Activated T-helper 1 cell treated with Interleukin-2 at 50 U/mL for 16 hours (primary cell): ENCODE results near the gene HSD17B14.
A peak's percentile ranks its signal among the peaks of the same experiment; 100 is the strongest.
"Not testable (repeated sequence)": the region's sequence is repeated elsewhere in the genome, so short reads cannot be mapped to it uniquely, and the experiment has no call there.

Experiments used
- DNase-seq: peaks from one replicate; pipeline ENCODE4 v3.0.0-alpha.2; 2020; ENCODE audit warnings: low read depth

The HSD17B14 gene

GRCh38 chr19:48796298-48797083, 39.8 kb downstream of the HSD17B14 start:
- no peak for DNase-seq

DNA sequence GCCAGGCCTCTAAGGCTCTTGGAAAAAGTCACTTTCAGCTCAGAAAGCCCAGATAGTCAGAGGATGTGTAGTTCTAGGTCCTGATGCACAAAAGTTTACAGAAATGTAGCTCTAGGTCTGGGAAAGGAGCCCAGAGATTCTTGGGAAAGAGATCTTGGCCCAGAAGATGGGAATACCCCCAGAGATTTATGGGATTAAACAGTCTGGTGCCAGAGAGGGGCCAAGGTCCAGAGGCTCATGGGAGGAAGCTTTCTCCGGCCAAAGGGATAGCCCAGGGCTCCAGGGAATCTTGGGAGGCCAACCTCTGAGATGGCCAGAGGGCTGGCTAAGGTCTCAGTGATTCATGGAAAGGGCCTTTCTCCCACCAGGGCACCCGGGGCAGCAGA, 40.6 kb downstream of the HSD17B14 start:
- DNase-seq = no peak

DNA sequence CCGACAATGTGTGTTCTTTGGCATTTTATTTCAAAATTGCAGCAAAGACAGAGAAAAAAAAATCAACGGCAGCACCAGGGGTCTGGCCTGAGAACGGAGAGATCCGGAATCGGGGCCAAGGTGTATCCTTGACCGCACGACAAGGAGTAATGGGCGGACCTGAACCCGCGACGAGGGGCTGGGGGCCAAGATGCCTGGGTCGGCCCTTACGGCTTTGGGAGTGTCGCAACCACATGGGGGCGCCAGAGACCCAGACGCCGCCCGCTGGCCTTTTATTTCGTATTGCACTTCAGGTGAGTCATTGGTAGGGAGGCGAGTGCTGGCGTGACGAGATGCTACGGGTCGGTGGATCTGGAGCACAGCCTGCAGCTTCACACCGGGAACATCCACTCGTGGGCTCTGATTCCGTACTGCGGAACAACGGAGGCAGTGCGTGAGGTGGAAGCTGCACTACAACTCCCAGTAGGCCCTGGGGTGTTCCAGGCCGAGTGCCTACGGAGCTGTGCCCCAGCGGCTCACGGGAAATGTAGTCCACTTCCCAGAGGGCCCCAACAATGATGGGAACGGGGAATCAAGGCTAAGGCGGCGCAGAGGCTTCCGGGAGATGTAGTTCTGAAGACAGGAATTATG, 41.1 kb downstream of the HSD17B14 start:
- peak; percentile 70 for DNase-seq

GRCh38 chr19:48794291-48794690, 42.0 kb downstream of the HSD17B14 start:
- no peak for DNase-seq

DNA sequence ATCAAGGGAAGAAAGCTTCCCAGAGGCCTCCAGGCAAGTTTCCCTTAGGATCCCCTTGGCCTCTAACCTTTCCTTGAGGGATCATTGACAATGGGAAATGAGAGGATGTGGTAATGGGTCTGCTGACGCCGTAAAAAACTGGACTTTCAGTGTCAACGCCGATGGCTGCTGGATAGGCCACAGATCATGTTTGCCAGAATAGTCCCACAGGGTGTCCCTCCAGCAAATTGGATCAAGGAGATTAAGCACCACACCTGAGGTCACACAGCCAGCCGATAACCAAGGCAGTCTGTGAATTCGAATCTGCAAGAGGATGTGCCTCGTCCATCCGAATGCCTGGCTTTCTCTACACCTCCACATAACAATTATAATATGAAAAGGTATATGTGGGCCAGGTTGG, 43.0 kb downstream of the HSD17B14 start:
- DNase-seq = no peak

GRCh38 chr19:48787331-48787730, 49.0 kb downstream of the HSD17B14 start:
- not testable (repeated sequence) for DNase-seq

DNA sequence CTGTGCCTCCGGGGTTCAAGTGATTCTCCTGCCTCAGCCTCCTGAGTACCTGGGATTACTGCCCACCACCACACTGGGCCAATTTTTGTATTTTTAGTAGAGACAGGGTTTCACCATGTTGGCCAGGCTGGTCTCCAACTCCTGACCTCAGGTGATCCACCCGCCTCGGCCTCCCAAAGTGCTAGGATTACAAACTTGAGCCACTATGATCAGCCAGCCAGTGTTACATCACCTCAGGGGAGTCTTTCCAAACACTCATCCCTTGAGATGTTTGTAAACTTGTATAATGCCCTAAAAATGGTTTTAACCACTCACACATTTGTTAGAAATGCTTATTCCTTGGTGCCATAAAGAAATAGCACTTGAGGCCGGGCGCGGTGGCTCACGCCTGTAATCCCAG, 49.9 kb downstream of the HSD17B14 start:
- not testable (repeated sequence) for DNase-seq

- no peak for DNase-seq
These were observed 51.8 kb downstream of the HSD17B14 start for GRCh38 chr19:48784527-48784926.

DNA sequence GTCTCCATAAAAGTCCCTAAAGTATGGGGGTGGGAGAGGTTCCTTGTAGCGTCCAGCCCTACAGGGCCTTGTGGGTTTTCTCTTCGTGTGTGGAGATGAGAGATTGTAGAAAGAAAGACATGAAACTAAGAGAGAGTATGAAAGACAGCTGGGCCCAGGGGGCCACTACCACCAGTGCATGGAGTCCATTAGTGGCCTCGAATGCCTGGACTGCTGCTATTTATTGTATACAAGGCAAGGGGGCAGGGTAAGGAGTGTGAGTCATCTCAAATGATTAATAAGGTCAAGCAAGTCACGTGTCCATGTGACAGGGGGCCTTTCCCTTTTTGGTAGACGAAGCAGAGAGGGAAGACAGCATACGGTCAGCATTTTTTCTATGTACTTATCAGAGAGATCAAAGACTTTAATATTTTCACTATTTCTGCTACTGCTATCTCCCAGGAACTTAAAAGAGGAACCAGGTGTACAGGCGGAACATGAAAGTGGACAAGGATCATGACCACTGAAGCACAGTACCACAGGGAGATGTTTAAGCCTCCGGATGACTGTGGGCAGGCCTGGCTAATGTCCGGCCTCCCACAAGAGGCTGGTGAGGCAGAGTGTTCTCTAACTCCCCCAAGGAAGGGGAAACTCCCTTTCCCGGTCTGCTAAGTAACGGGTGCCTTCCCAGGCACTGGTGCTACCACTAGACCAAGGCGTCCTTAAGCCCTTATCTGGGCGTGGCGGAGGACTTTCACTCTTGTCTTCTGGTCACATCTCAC, 55.5 kb downstream of the HSD17B14 start:
- DNase-seq = no peak

GRCh38 chr19:48779636-48780035, 56.7 kb downstream of the HSD17B14 start:
- no peak for DNase-seq

- DNase-seq = no peak
These were observed 58.6 kb downstream of the HSD17B14 start for GRCh38 chr19:48777720-48778119.

DNA sequence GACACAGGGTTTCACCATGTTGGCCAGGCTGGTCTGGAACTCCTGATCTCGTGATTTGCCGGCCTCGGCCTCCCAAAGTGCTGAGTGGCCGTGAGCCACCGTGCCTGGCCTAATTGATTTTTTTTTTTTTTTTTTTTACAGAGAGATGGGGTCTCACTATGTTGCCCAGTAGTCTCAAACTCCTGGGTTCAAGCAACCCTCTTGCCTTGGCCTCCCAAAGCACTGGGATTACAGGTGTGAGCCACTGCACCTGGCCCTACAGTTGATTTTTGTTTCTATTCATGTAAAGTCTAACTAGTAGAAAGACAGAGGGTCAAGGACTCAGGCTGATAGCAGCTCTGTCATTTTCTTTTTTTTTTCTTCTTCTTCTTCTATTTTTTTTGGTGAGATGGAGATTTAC, 59.2 kb downstream of the HSD17B14 start:
- DNase-seq = no peak

DNA sequence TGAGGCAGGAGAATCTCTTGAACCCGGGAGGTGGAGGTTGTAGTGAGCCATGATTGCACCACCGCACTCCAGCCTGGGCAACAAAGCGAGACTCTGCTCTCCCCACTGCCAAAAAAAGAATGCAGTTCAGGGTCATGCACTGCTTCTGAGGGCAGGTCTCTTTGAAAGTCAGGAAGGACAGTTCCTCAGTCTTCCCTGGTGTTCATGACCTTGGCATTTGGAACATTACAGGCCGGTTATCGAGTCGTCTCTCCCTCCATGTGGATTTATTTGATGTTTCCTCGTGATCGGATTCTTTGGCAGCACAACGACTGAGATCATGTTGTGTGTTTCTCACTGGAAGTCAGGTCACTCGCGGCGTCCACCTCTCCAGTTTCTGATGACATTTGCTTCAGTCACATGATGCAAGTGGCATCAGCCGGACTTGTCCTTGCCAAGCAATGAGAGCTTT, 63.8 kb downstream of the HSD17B14 start:
- no peak for DNase-seq

DNA sequence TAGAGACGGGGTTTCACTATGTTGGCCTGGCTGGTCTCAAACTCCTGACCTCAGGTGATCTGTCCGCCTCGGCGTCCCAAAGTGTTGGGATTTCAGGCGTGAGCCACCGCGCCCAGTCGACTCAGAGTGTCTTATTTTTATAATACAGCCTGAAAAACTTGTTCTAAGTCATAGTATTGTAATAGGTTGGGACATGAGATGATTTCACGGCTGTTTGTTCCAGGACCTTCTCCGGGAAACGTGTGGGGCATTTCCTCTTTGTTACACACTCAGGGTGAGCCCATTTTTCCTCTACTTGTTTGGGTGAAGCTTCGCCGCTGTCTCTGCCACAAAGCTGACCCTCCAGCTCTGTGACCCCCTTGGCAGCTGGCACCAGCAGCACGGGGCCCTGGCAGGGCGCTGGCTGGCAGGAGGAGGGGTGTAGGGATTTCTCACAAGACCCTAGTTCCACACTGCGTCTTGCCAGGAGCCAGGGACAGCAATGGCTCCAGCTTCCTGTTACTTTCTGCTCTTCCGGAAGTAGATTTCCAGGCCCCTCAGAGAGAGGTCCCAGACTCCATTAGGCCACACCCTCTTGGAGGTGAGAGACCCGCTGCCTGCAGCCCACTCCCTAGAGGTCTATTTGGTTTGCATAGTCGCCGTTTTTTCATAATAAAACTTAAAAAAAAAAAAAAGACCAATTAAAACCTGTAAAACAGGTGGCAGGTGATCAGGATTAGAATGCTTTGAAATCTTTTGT, 65.4 kb downstream of the HSD17B14 start:
- DNase-seq = no peak

GRCh38 chr19:48770266-48770665, 66.0 kb downstream of the HSD17B14 start:
- DNase-seq = no peak

DNA sequence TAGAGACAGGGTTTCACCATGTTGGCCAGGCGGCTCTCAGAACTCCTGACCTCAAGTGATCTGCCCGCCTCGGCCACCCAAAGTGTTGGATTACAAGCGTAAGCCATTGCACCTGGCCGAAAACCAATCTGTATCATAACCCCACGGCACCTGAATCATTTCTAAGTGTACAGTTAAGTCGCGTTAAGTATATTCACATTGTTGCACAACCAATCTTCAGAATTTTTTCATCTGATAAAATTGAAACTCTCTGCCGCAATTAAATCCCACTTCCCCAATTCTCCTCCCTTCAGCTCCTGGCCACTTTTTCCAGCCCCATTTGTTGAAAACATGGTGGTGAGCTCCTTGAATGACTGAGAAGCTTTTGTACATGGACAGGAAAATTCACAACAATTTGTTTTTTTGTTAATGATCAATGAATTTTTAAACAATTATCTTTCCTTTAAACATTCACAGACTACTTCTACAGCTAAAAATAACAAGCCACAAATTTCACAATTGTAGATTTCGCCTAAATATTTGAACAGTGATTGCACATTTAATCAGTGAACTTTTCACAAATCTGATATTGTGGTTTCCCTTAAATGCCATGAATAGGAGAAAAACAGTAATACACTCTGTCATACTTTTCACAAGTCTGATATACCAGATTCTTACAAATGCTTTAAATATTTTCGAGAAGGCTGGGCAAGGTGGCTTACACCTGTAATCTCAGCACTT, 67.1 kb downstream of the HSD17B14 start:
- DNase-seq = no peak

DNA sequence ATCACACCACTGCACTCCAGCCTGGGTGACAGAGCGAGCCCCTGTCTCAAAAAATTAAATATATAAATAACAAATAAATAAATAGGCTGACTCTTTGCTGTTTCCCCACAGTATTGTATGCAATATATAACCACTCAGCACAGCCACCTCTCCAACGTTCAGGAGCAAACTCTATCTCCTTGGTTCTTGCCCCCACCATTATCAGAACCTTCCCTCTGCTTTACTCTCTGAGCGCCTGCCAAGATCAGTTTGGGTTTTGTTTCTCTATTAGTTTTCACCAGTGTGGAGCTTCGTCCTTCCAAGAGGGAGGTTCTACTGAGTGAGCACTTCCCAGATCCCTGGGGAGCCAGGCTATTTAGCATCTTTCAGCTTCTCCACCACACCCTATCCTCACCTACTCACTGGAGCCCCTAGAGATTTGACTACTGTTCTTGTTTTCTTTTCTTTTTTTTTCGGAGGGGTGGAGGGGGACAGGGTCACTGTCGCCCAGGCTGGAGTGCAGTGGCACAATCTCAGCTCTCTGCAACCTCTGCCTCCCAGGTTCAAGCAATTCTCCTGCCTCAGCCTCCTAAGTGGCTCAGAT, 68.0 kb downstream of the HSD17B14 start:
- not testable (repeated sequence) for DNase-seq

DNA sequence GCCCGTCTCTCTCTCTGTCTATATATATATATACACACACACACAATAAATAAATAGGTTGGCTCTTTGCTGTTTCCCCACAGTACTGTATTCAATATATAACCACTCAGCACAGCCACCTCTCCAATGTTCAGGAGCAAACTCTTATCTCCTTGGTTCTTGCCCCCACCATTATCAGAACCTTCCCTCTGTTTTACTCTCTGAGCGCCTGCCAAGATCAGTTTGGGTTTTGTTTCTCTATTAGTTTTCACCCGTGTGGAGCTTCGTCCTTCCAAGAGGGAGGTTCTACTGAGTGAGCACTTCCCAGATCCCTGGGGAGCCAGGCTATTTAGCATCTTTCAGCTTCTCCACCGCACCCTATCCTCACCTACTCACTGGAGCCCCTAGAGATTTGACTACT, 70.5 kb downstream of the HSD17B14 start:
- DNase-seq = not testable (repeated sequence)
